ENCODE results near the gene LAMTOR2.

LAMTOR2 gene

DNA sequence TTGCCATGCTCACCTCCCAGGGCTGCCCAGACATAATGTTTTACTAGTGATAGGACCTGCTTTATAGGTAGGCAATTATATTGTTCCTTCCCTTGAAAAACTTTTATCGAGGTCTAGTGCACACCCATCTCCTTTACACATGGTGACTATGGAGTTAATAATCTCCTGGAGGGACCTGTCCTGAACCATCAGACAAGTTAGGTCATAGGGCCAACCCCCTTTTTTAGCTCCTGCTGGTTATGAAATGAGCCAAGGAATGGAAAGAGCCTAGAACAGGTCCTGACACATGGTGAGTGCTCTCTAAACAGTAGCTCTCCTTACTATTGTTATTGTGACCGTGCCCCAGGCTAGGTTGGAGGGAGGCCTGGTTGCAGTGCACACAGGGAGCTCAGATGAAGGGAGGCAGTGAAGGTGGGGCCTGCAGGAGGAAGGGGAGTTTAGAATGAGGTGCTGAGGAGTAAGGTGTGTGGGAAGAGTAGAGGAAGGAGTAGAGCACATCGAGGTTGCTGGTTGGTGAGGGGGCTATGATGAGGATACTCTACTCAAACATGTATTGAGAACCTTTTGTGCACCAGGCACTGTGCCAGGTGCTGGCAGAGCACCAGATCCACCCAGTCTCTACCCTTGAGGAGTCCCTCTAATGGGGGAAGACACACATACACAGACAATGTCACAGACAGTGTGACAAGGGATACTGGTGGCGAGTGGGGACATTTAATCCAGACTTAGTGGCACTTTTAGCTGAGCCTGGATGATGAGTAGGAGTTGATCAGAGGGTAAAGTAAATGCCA is 45.8 kb downstream of the LAMTOR2 start:
- no peak for DNase-seq

DNA sequence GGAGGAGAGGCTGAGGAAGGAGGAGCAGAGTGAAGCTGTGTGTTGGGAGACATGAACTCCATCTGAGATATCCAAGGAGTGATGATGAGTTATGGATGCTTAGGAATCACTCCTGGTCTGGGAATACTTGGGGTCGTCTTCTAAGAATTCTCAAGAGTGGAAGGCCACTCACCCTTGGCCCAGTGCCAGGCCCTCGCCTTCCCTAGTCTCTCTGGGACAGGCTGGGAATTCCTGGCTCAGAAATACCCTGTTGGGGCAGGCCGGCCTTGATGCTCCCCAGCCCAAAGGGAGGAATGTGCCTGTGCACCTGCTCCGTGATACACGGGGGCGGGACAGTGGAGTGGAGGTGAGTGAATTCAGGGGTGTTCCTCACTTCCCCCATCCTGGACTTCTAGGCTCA is 47.3 kb downstream of the LAMTOR2 start:
- DNase-seq, result no peak

DNA sequence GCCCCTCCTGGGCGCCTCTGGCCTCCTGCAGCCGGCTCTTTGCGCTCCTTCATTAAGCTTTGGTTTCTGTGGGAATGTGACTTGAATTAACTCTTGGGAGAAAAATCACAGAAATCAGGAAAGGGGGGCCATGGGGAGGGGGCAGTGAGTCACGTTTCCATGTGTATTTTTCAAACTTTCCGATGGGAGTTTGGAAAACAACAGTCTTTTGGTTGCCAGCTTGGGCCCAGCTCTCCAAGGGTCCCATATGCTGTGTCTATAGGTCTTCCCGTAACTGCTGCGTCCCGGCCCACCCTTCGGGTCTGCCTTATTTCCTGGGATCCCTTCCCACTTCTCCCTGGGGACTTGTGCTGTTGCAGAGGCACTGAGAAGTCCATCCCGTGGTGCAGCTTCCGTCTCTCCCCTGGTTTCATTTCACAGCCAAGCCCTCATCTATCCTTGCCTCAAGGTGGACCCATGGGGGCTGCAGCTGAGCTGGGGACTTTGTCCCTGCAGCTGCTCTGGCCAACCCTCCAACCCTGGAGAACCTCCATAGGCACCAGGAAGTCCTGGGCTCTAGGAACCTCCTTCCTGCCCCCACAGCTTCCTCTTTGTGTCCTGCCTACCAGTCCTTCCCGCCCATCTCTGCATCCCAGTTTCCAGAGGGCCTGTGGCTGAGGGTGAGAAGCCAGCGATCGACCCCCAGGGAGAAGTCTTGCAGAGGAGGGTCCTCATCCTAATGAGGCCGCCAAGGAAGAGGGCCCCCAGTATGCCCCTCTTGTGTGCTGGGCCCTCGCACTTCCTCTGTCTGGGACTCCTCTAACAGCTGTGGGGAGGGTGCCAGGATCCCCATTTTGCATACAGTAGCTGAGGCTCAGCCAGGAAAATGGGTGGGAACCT is 48.3 kb downstream of the LAMTOR2 start:
- no peak for DNase-seq

DNA sequence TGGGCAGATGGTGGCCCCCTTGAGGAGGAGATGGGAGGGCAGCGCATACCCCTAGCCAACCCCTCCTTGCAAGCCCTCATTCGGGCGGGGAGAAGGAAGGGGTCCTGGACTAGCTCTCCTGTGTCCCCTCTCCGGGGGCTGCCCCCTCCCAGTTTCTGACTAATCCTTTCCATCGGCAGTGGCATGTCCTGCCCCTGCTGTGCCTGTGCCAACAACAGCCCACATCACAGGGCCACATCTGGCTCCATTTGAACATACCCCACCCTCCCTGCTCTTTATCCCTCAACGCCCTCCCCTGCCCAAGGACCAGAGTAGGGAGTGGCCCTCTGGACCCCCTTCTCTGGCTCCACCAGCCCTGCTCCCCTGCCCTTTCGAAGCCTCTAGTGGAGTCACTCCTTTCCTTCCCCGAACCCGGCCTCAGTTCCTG is 49.0 kb downstream of the LAMTOR2 start:
- no peak for DNase-seq

DNA sequence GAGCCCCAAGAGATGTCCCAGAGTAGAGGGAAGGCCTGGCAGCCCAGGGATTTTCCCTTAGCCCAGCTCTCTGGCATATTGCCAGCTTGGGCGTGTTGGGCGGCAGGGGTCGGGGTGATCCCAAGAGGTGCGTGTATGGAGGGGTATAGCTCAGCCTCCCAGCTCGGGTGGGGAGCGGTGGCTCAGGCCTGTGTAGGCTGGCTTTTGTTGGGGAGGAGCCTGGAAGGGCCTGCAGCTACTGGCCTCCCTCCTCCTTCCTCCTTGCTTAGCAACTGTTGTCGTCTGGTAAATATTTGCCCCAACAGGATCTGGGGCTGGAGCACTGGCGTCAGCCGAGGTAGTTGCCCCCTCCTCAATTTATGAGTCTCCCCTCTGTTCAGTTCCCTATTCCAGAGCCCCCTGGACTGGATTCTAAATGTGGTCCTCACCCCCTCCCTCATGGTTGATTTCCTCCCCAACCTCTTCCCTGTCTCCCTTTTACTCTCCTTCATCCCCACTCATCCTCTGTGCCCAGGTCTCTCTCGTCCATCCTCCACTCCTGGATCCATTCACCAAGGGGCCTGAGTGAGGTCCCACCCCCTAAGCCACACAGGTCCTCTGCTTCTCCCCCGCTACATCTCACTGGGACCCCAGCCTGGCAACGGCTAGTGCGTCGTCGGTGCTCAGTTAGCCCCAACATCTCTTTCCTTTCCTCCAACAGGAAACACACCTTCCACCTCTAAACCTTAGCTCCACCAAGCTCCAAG is 49.7 kb downstream of the LAMTOR2 start:
- no peak for DNase-seq

DNA sequence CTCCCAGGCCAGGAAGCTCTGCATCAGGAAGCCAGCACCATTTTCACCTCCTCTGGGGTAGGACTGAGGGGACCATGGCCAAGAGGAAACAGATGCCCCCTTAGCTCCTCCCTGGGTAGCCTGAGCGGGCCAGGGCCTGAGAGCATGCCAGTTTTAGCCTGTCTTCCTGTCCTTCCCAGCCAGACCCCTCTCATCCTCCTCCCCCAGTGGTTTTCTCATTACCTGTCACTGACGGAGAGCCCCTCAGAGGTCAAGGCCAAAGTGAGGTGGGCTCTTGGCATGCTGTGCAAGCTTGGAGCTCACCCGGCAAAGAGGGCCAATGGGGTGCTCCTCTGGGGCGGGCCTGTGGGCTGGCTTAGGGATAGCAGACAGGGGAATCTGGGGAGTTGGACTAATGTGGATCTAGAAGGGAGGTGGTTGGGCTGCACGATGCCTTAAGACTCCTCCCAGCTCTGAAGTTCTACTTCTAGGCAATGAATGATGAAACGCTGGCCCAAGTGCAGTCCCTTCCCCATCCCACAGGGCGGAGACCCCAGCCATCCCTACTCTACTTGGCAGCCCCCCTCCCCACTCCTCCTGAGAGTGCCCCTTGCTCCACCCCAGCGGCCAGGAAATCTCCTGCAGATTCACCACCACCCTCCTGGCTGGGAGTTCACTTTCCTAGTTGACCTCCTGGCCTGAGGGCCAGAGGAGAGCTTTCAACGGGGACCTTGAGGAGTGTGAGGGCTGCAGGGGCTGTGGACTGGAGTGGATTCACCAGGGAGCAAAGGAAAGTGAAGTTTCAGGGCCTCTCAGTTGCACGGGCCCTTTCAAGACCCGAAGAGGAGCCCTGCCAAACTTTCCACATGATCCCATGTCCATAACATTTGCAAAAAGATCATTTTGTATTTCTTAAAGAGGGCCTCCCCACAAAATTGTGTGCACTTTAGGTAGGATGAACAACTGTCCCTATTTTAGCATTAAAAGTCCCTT is 50.6 kb downstream of the LAMTOR2 start:
- DNase-seq, result no peak

DNA sequence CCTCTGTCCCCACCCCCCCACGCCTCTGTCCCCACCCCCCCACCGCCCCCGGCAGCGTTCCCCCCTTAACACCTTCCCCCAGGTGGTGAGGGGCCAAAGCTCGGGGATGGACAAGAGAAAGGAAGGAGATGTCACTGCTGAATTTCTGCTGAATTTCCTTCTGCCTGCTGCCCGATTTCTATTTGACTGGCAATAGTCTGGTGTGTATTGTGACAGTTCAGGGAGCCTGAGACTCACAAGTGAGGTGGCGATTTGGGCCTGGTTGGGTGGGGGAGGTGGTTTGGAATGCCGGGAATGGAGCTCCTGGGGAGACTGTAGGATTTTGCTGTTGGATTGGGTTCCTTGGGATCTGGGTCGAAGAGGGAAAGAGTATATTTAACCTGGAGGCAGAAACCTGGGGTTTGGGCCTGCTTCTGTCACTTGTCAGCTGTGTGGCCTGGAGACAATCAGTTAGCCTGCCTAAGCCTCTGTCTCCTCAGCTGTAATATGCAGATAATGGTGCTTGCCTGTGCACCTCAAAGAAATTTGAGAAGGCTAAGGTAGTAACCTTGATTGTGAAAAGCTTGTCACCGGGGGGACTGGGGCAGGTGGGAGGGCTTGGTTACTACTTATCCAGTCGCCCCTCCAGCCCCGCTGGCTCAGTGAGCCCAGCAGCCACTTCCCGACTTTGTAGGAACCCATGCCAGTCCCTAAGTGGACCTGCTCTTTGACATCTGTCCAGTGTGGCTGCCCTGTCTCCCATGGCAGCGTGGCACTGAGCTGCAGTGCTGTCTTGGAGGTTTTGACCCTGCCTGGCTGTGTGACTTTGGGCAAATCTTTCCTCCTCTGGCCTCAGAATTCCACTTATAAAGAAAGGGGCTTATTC is 52.3 kb downstream of the LAMTOR2 start:
- no peak for DNase-seq

DNA sequence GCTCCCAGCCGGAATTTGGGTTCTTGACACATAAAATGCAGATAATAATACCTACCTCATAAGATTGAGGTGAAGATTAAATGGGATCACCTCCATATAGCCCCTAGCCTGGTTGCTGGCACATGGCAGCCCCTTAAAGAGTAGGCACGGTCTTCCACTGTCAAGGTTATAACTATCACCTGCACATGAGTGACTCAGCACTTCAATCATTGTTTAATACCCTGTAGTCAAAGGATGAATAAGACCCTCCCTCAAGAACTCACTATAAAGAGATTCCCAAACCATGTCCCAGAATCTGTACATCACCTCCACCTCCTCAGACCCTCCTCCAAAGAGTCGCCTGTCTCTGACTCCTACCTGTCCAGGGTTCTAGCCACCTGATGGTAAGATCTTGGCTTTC is 53.5 kb downstream of the LAMTOR2 start:
- DNase-seq, result no peak

Measured in AML-193 (cell line).